ENCODE measurements around the gene MS4A18.
"Not testable (repeated sequence)": the region's sequence is repeated elsewhere in the genome, so short reads cannot be mapped to it uniquely, and the experiment has no call there.

MS4A18 gene

DNA sequence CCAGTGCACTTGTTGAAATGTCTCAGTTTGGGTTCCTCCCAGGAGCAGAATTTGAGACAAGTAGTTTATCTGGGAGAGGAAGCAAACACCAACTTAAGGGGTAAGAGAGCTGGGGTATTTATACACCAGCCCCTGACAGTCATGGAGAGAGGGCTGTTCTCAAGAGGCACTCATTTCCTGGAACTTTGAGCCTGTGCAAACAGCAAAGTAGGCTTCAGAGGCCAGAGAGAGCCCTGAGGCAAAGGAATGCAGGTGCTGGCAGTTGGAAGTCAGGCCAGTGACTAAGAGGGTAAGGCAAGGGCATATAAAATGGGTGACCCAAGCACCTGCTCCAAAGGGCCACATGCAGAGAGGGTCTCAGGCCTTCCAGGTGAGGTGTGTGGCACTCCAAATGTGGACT lies 16.1 kb downstream of the MS4A18 start:
- no peak for DNase-seq

DNA sequence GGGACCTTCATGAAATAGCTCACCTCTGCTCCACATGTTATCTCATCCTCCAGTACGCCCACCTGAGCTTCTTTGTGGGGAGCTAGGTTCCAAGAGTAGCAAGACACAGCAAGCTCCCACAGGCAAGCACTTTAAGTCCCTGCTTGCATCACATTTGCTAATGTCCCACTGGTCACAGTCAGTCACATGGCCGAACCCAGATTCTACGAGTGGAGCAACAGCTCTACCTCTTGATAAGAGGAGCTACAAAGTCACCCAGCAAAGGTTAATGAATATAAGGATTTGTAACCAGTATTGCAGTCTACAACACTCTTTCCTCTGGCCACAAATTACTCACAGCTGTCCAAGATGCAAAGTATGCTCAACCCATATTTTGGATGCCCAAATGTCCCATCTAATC lies 16.9 kb downstream of the MS4A18 start:
- no peak for DNase-seq

DNA sequence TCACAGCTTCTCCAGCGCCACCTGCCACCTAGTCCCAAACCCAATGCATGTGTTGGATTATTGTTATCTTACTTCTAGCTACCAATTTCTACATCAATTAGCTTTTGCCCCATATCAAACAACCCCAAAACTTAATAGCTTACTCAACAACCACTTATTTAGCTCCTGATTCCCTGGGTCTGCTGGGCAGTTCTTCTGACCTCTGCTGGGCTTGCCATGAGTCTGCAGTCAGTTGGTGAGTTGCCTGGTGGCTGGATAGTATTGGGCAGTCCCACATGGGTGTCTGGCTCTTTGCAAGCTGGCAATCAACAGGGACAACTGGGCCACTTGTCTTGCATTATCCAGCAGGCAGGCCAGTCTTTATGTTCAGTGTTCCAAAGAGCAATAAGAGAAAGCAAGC lies 18.5 kb downstream of the MS4A18 start:
- DNase-seq, result no peak

DNA sequence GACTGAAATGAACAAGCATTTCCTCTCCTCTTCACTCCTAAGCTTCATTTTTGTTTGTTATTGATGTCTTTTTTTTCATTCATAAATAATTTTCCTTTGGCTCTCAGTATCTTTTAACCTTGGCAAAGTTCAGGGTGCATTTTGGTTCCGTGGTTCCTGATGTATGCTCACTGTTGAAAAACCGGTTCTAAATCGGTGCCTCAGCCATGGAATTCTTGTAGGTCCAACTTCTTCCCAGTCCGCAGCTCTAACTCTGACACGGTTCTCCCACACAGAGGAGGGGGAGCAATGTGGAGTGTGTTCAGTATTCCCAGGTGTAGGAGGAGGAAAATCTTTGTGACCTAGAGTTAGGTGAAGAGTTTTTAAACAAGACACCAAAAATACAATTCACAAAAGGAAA lies 19.6 kb downstream of the MS4A18 start:
- DNase-seq, result no peak

DNA sequence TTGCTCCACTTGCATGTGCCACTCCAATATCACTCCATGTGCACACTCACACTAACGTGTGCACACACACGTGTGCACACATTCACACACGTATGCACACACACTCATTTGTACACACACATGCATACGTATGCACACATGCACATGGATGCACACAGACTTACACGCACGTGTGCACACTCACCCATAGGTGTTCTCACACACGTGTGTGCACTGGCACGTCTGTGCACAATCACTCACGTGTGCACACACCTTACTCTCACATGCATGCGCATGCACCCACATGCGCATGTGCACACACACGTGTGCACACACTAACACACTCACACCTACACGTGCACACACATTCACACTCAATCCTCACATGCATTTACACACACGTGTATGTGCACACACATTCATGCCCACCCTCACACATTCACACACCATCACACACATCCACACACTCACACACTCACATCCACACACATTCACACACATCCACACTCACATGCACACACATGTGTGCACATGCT lies 22.9 kb downstream of the MS4A18 start:
- DNase-seq, result no peak

DNA sequence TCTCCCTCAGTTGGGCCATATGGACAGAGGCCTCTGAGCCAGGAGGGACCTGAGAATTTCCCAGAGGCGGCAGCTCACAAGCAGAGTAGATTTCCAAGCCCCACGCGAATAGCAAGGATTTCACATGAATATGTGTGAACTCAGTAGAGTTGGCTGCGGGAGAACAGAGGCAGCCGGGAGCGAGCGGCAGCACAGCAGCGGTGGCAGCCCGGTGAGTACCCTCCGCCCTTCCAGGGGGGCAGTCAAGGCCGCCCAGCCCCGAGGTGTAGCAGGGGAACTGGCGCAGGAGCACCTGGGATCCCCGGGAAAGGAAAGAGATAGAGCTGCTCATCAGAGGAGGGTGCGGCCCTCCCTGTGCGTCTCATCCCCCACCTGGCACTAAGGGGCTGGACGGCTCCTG lies 23.7 kb downstream of the MS4A18 start:
- DNase-seq, result no peak

DNA sequence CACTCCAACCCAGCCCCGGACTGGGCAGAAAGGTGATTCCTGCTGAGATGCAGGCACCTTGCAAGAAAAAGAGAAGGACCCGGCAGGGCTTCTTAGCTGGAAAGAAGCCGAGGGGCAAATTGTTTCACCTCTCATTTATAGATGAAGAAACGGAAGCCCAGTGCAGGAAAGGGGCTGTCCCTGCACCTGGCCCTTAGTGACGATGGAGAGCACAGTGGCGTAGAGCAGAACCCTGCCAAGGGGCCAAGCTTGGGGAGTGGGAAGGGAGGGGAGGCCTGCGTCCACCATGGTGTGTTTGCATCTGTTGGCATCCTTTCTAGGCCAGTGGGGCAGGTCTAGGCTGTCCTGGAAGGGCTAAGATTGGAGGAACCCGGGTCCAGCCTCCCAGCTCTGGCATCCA lies 24.3 kb downstream of the MS4A18 start:
- no peak for DNase-seq

DNA sequence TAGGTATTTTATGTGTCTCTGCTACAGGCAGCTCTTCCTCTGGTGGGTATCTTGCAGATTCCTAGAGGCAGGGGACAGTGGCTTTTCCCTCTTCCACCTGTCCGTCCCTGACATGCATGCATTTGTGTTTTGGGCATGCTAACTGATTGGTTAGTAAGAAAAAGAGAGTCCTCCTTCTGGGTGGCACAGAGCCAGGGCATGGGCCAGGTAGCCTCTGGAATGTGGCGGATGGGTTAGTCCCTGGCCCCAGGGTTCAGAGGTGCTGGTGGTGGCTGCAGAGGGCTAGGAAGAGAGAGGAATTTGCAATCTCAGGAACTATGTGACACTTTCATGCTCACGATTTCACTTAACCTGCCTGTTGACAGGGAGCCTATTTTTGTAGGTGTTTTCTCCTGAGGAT lies 26.4 kb downstream of the MS4A18 start:
- no peak for DNase-seq

DNA sequence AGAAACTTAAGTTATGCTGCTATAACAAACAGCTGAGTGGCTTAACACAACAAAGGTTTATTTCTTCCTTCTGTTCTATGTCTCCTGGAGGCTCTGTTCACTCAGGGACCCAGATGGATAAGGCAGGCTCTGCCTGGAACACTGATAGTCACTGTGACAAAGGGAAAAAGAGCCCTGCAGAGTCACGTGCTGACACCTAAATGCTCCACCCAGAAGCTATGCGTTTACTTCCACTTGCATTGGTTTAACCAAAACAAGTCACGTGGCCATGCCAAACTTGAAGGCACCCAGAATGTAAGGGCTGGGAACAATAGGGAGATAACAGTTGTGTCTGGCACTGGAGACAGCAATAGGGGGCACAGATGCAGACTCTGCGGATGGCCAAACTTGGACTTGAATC lies 28.8 kb downstream of the MS4A18 start:
- DNase-seq, result no peak

DNA sequence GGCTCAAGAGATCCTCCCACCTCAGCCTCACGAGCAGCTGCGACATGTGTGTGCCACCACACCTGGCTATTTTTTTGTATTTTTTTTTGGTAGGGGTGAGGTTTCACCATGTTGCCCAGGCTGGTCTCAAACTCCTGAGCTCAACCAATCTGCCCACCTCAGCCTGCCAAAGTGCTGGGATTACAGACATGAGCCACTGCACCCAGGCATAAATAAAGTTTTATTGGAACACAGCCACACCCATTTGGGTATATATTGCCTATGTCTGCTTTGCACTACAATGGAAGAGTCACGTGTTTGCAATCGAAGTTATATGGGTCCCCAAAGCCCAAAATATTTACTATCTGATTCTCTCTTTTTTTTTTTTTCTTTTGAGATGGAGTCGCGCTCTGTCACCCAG lies 30.4 kb downstream of the MS4A18 start:
- no peak for DNase-seq

DNA sequence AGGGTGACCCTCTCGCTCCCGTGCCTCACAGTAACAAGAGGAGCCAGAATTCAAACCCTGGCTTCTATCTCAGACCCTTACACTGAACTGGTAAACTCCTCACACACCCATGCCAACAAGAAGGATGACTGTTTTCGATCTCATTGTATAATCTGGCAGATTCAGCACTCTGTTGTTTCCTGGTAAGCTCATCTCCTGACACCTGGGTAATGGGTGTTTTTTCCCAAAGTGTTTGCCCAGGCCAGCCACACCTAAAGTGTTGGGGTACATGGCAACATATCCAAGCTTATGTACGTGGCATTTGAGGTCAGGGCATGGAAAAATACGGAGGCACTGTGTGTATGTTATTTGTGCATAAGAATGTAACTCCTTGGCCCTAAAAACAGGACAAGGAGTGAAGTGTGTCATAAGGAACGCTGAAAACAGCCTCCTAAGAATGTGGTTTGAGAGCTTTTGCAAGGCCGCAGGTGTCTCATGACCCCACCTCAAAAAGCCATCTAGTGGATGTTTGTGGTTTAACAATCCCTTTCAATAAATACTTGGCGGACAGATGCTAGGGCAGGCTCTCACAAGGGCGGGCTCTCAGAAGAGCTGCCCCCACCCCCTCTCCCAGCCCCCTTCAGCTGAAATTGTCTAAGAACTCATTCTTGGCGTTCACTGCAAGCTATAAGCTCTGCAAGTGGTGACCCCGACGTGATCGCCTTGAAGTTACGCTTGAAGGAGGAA lies 31.9 kb downstream of the MS4A18 start, which contains the start of gene MS4A15:
MS4A15 (plus strand) TSS at position 561 of the 726 bp plus-strand sequence. CDS start 6,867 bp downstream, outside the sequence.
- DNase-seq, result no peak

DNA sequence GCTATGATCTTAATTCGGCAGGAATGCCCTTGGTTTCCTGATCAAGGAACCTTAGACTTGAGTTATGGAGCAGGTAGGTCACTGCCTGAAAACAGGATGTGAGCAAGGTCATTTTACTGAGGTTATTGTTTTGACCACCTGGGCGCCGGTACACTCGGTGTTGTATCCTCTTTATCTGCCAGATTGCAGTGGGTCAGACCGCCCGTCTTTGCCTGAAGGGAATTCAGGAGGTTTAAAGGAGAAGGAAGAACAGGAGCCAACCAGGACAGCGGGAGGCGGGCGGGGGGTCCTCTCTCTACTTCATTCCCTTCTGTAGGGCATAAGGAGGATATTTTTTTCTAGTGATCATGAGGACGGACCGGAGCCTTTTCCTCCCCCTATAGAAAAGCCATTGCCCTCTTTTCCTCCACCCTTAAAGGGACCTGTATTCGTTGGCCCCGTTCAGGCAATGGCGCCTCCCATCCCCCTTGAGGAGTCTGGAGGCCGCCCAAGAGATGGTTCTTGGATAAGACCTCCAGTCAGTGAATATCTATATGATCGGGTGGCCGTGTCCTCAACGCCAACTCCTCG lies 32.8 kb downstream of the MS4A18 start:
- DNase-seq, result no peak

DNA sequence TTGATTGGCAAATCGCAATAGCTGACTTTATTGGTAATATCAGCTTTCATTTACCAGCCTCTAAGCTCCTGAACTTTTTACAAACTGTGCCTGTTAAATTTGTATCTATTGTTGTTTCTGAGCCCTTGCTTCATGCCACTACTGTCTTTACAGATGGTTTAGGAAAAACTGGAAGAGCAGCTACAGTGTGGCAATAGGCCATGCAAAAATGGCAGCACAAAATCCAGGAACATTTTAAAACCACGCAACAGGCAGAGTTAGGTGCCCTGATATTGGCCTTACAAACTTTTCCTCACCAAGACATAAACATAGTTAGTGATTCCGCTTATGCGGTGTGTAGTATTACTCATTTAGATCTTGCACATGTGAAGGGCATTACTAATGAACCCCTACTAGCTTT lies 34.2 kb downstream of the MS4A18 start:
- DNase-seq, result not testable (repeated sequence)

DNA sequence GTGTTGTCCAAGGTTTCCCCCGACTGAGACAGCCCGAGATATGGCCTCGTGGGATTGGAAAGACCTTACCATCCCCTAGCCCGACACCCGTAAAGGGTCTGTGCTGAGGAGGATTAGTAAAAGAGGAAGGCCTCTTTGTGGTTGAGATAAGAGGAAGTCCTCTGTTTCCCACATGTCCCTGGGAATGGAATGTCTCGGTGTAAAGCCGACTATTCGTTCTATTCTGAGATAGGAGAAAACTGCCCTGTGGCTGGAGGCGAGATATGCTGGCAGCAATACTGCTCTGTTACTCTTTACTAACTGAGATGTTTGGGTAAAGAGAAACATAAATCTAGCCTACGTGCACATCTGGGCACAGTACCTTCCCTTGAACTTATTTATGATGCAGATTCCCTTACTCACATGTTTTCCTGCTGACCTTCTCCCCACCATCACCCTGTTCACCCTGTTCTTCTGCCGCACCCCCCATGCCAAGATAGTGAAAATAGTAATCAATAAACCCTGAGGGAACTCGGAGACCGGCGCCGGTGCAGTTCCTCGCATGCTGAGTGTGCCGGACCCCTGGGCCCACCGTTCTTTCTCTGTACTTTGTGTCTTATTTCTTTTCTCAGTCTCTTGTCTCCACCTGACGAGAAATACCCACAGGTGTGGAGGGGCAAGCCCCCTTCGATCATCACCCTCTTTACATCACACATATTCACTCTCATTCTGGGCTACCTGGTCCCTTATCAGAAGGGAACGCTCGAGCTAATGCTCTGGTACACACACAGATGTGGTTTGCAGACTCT lies 35.1 kb downstream of the MS4A18 start:
- DNase-seq, result not testable (repeated sequence)

DNA sequence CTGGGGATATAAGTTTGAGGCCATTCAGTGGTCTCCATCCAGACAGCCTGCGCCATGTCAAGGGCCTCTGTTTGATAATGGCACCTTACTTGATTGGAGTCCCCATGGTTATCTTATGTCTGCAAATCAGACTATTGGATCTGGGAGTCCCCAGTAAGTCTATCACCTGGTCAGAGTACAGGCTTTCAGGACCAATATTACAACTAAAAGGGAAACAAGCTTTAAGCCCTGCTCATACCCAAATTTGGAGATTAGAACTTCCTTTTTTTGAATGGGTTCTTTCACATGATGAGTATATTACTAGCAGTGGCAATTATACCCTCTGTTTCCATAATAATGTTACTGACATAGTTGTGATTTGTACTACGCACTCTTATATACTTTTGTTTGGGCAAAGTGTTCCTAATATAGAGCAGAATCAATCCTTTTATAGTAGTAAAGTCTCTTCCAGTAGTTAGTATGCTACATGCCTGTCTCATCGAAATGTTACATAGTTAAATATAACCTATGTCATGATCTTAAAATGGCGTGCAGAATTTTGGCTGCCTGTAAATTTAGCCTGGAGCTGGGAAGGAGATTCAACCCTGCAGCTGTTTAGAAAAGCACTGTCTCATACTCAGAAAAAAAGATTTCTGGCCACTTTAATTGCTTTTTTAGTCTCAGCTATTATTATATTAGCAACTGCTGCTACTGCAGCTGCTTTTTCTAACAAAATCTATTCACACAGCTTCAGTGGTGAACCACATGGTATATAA lies 37.1 kb downstream of the MS4A18 start:
- no peak for DNase-seq

DNA sequence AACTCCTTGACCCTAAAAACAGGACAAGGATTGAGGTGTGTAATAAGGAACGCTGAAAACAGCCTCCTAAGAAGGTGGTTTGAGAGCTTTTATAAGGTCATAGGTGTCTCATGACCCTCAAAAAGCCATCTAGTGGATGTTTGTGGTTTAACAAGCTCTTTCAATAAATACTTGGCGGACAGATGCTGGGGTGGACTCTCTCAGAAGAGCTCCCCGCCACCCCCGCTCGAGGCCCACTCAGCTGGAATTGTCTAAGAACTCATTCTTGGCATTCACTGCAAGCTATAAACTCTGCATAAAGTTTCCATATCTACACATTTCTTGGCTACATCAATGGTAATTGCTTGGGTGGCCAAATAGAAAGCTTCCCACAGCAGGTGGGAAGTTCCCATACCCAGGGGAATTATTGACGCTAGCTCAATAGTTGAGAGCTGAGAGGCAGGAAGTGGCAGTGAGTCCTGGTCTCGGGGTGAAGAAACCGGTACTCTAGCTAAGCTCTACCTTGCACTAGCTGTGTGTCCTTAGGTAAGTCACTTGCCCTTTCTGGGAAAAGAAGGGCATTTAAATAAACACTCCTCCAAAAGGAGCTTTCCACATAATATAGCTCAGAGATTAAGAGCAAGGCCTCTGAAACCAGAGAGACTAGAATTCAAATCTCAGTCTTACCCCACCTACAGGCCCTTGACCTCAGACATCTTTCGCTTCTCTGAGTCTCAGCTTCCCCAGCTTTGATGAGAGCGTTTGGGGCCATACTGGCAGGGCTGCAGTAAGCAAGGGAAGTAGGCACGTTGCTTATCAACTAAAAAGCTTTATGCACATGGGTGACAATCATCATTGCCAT lies 38.6 kb downstream of the MS4A18 start:
- DNase-seq, result no peak

DNA sequence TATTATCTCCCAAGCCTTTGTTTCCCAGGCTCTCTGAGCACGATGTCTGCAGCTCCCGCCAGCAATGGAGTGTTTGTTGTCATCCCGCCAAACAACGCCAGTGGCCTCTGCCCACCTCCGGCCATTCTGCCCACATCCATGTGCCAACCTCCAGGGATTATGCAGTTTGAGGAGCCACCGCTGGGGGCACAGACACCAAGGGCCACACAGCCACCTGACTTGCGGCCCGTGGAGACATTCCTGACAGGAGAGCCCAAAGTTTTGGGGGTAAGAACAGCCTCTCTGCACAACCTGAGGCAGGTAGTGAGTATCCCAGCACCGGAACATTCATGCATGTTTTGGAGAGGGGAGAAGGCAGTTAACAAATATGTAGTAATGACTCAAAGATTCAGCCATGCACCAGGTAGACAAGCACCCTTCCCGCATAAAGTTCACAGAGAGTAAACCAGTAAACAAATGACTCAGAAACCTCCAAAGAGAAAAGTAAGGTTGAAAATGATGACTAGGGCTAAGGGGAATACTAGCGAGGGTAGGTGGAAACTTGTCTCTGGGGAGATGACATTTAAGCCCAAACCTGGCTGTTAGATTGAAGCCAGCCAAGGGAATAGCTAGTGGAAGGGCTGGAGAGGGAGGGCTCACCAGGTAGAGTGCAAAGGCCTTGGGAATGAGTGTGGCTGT lies 39.3 kb downstream of the MS4A18 start:
- DNase-seq, result no peak

DNA sequence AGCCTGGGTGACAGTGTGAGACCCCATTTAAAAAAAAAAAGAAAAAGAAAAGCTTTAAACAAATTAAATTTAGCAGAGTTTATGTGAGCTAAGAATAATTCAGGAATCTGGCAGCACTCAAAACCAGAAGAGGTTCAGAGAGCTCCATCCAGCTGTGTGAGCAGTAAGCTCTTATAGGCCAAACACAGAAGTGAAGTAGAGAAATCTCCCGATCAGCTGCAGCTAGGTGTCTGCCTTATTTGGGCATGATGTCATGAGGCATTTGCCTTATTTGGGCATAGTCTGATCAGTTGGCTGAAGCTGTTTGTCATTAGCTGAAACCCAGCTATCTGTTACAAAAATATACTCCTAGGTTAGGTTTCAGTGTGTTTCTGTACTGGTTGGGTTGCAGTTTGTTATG lies 40.4 kb downstream of the MS4A18 start:
- DNase-seq, result no peak

DNA sequence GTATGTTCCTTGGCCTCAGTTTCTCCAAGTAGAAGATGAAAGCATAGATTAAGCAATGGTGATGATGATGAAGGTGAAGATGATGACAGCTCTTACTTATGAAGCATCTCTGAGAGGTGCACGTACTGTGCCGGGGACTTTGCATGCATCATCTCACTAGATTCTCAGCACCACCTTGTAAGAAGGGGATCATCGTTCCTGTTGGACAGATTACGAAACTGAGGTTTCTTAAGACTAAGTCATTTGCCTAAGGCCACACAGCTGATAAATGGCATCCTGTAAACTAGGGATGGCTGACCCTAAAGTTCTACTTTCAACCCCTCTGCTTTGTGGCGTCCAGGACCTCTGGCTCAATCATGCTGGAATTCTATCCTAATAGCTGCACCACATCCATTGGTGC lies 40.8 kb downstream of the MS4A18 start:
- DNase-seq, result no peak

DNA sequence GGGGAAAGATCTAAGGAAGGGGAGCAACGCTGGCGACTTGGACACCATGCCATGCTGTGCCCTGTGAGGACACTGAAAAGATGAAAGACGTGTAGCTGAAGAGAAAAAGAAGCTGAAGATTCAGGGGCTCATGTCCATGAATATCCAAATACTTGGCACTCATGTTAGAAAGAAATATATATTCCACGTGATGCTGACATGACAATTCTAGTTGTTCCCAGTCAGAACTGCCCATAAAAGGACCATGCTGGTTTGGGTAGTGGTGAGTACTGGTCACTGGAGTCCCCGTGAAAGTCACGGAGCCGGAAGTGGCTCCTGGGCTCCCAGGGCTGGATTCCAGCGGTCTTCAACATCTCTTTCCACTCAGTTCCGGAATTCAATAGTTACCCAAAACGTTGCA lies 42.0 kb downstream of the MS4A18 start:
- no peak for DNase-seq

DNA sequence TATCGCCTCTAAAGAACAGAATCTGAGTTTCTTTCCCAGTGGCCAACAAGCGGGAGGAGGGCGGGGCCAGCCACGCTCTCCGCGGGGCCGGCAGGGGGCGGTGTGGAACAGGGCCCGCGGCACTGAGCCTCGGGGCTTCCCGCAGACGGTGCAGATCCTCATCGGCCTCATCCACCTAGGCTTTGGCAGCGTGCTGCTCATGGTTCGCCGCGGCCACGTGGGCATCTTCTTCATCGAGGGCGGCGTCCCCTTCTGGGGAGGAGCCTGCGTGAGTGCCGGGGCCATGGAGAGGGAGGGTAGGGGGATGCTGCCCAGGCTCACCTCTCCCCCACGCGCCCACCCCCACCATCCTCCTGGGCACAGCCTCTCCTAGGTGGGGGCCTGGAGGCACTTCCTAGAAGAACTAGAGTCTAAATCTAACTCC lies 42.9 kb downstream of the MS4A18 start:
- DNase-seq, result no peak

DNA sequence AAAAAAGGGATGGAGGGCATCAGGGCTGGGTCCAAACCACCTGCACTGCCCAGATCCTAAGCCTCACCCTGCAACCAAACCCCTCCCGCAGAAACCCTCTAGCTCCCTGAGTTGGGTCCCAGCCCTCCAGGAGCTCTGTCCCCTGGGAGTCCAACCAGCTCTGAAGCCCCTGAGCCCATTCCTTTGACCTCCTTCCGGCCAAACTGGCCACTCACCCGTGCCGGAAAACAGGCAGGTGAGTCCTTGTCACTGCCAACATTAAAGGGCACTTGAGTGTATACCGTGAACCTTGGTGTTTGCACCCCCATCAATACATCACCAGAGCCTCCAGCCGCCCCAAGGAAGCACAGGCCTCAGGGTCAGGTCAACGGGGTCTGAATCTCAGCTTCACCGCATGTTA lies 43.7 kb downstream of the MS4A18 start:
- DNase-seq, result no peak

Measured in activated T-cell treated with anti-CD3 and anti-CD28 coated beads for 4 hours (primary cell).